ENCODE measurements around the gene FRMPD2.
"Not testable (repeated sequence)": the region's sequence is repeated elsewhere in the genome, so short reads cannot be mapped to it uniquely, and the experiment has no call there.

FRMPD2 gene

DNA sequence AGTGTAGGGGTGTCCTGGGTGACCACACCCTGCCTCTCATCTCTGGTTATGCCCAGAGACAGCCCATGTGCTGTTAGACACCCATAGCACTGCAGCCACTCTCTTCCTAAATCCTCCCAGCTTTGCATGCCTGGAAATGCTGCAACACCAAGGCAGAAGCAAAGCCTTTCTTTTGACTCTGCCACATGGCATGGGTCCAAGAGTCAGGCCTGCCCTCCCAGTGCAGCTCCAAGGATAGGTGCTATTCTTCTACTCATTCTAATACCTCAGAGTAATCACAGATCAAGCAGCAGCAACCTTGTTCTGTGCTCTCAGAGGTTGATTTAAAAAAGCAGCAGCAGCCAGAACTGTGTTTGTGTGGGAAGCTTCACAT lies 23.4 kb downstream of the FRMPD2 start:
- DNase-seq (ENCODE audit: low spot score): no peak

DNA sequence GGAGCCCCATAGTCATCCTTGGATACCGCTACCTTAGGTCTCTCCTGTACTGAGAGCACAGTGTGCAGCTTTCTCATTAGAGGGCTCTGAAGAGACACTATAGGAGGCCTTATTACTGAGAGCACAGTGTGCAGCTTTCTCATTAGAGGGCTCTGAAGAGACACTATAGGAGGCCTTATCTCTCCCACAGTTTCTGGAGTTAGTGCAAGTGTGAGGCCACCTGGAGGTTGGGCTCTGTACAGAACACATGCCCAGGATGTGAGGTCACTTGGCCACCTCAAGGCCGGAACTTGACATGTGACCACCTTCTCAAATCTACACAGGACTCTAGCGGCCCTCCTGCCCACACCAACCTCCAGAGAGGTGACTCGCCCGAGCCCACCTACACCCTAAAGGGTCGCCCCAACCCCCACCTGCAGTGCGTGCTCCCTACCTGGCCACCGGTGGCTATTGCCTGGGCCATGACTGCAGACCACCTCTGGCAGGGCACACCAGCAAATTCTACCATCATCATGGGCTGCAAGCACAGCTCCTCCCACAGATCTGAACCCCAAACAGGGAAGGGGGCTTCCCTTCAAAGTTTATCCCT lies 24.6 kb downstream of the FRMPD2 start:
- DNase-seq (ENCODE audit: low spot score): no peak

DNA sequence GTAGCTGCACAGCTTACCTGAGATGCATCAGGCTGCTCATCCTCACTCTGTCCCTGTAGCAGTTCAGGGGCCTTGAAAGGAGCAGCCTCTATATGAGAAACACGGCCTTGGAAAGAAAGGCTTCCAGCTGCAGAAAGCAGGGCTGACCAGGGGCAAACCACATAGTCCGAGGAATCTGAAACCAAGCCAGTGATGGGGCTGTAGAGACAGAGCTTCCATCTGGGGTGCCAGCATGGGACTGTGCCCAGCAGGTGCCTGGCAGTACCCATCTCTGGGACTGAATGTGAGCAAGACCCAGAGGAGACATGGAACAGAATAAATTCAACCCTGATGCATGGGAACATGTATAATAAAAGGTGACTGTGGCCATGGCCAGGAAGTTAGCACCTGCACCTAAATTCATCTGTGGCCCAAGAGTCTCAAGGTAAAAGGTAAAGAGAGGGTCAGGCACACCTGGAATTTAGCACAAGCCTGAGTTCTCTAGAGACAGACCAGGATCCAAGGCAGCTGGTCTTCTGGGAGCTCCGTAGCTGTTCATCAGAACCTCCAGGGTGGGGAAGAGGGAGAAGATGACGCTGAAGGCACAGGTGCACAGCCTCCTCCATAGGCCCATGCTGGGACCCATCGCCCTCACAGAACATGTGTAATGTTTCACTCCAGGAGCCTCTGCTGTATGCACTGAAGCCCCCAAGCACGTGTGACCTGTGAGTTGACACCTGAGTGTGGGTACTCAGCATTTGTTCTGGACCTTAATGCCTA lies 25.3 kb downstream of the FRMPD2 start:
- DNase-seq (ENCODE audit: low spot score): no peak

DNA sequence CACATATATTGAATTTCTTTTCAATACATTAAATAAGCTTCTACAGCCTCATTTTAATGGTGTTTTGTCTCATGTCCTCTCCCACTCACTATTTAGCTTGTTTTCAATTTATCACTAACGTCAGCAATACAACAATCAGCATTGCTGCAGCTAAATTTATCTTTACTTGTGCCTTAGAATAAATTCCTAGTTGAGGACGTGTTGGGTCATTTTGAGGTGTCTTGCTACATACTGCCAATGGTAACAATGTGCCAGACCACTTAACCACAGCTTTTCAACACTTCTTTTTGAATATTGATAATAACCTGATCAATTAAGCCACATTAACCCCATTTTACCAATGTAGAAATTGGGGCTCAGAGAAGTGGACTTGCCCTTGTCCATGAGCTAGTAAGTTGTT lies 26.0 kb downstream of the FRMPD2 start:
- DNase-seq (ENCODE audit: low spot score): no peak

DNA sequence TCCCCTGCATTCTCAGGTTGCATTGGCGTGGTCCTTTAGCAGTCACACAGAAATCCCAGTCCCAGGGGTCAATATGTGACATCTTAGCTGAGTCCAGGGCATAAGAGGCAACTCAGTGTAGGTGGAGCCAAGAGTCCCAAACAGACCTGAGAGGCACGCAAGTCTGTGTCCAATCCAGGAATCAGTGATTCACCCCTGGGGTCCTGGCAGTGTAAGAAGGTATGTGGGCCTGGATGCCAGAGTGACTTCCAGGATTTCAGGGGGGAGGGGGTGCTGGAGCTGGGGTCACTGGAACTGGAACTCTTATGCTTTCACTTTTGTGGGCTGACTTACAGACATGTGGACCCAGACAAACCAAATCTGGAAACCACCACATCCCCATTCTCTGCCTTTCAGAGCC lies 26.8 kb downstream of the FRMPD2 start:
- DNase-seq (ENCODE audit: low spot score): peak; percentile 30

DNA sequence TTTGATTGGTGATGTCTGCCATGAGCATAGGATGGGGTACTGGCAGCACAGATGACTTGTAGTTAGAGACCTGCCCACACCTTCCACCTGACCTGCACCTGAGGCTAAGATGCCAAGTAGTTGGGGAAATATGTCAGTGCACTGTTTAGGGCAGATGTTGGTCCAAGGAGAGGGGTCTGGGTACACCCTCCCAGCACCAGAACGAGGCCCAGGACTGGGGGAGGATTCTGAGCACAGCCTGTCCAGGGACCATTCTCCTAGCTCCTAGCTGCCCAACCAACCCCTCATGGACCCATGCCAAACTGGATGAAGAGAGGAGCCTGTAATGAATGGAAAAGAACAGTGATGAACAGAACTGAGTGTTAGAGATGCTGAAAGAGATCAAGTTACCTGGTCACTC lies 28.0 kb downstream of the FRMPD2 start:
- no peak for DNase-seq (ENCODE audit: low spot score)

DNA sequence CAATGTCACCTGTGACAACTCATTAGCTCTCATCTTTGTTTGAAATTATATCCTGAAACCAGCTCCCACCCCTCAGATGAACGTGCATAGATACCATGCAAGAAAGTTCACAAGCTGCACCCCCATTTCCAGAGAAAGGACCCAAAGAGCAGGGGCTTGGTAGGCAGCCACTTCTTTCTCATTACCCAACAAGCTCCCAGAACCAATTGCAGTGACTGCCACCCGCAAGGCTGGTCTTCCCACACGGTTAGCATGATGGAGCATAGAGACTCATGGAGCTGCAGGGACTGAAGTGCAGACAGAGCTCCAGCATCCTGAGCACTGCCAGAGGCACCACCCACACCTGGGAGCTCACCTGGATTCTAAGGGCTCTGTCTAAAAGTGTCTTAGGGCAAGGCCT lies 28.5 kb downstream of the FRMPD2 start:
- no peak for DNase-seq (ENCODE audit: low spot score)

DNA sequence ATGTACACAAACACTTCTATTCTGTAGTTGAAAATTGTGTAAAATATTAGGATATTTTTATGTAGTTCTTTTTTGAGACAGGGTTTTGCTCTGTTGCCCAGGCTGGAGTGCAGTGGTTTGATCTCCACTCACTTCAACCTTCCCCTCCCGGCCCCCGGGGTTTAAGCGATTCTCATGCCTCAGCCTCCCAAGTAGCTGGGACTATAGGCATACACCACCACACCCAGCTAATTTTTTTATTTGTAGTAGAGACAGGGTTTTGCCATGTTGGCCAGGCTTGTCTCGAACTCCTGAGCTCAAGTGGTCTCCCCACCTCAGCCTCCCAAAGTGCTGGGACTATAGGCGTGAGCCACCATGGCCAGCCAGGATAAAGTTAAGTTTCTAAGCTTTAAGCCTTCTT lies 30.6 kb downstream of the FRMPD2 start:
- not testable (repeated sequence) for DNase-seq (ENCODE audit: low spot score)

DNA sequence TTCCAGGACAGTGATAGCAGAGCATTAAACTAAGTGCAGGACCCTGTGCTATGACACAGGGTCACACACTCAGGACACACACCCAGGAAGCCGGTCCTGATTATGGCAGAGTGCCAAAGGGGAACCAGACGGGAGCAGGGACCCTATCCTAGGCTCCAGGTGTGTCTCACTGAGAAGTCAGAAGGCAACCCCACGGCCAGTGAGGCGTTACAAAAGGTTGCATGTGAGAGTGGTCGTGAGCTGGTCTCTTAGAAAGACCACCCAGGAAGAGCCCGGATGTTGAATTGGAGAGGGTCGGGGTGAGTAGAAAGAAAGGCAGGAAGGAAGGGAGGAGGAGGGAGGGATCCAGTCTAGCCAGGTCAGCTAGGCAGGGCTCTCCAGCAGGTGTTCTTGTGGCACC lies 31.0 kb downstream of the FRMPD2 start:
- no peak for DNase-seq (ENCODE audit: low spot score)

DNA sequence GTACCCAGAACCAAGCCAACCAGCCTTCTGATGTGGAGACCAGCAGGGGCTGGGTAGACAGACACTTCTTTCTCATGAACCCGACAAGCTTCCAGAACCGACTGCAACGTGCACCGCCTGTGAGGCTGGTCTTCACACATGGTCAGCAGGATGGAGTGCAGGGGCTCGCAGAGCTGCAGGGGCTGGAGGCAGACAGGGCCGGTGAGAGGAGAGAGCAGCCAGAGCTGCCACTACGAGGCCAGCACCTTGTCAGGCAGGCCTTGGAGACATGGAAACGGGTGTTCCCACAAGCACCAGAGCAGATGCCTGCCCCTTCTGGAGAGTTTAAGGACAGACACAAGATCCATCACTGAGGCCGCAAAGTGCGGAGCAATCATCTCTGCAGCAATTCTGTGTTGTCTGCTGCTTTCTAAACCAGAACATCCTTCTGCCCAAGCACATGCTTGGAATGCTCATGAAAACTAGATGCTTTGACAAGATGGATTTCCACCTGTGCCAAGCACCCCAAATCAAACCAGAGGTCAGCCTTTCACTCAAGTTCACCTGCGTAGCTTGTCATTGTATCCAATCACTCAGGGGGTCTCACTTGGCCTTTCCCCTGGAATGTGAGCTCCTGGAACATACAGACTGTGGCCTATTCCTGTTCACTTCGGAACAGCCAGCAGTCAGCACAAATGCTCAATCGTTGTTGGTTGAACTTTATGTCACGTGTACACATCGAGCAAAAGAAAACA lies 32.2 kb downstream of the FRMPD2 start:
- DNase-seq (ENCODE audit: low spot score): no peak

DNA sequence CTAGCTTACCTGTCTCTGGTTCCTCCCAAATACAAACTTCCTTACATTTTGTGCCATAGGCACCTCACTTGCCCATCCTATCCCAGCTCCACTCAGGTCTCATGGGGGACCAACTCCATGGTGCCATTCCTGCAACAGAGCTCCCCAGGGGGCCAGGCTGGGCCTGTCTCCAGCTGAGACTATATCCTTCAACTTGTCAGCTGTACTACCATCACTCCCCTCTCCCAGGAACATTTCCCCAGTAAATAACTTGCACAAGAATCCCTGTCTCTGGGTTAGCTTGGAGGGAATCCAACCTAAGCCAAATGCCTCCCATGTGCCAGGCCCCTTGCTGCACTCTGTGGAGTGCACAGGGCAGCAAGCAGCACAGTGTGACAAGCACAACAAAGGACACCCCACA lies 33.2 kb downstream of the FRMPD2 start:
- no peak for DNase-seq (ENCODE audit: low spot score)

DNA sequence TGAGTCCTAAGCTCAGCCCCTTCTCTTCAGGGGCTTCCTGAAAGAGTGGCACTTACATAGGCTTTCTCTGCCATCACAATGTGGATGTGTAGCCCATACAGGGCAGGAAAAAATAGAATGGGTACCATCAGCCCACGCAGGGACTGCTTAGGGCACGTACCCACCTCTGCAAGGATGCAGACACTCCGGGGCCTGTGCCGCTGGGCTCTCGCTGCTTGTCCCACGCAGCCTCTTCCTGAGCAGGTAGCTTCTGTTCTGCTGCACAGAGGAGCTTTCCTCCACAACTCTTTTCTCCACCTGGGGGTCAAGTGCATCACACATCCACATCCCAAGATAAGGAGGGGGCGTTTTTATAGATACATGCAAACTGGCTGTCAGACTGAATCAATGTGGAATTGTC lies 34.3 kb downstream of the FRMPD2 start:
- DNase-seq (ENCODE audit: low spot score): no peak

DNA sequence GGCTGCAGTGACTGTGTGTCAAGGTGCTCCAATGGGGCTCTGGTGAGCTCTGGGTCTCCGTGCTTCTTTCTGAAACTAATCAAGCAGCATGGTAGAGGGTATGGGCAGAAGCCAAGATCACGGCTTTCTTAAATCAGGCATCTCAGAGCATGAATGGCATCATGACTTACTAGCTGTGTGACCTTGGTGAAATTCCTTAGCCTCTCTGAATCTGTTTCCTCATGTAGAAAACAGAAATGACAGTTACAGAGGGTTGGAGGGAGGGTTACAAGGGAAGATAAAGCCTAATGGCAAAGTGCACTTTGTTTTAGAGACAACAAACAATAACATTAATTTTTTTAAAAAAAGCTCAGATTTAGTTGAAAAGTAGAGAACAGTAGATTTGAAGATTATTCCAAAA lies 34.9 kb downstream of the FRMPD2 start:
- no peak for DNase-seq (ENCODE audit: low spot score)

DNA sequence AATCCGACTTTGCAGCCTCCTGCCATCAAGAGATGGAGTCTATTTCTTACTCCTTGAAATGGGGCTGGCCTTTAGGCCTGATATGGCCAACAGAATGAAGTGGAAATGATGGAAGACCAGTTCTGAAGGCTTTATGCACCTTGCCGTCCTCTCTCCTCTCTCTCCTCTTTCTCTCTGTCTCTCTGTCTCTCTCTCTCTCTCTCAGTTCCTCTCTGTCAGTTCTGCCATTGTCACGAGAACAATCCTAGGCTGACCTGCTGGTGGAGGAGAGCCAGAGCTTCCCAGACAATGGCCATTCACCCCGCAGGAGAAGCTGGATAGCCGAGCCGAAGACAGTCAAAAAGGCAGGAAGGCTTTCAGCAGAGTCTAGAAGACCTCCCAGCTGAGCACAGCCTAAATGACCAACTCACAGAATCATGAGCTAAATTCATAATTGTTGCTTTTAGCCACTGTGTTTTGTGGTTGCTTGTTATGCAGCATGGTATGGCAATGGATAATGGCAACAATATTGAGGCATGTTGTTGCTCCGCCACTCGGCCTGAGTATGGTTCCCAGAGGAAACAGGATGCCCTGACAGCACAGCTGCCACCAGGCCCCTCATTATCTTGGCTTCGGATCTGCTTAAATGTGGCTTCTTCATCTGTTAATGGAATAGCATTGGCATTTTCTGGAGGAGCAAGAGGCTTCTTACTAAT lies 35.5 kb downstream of the FRMPD2 start:
- DNase-seq (ENCODE audit: low spot score): no peak

DNA sequence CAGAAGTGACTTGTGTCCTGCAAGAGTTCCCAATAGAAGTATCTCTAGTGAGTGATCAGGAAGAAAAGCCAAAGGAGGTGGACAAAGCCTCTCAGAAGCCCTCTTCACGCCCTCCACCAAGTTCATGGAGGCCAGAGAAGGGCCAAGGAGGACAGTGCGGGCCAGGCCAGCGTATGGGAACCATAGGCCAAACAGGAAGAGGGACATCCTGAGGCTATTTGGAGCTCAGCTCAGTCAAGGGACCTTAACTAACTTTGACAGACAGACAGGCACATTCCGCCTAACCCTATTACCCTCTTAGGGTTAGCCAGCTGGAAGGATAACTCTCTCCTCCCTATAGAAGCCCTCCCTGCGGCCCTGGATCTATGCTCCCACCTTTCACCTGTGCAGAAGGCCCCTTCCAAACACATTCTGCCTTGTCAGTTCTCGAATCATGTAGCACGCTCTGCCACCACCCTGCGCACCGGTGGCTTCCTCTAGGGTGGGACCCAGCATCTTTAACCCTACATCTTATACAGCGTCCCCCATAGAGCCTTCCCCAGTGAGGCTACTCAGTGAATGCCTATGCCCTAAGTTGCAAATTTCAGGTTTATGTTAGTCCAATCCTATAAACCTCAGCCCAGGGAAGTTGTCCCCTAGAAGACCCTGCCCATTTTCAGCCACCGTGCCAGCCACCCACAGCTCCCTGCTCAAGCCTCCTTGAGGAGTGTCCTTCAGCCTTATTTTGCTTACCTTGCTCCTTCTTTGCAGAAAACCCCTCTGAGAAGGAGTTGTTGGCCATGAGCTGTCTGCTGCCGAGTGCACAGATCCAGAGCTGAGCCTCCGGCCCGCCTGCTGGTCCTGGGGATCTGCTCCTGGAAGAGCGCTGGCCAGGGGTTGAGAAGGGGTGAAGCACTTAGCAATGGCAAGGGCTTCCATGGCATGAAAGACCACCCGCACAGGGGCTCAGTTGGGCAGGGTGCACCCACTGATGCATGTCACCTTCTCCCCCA lies 36.9 kb downstream of the FRMPD2 start:
- no peak for DNase-seq (ENCODE audit: low spot score)

DNA sequence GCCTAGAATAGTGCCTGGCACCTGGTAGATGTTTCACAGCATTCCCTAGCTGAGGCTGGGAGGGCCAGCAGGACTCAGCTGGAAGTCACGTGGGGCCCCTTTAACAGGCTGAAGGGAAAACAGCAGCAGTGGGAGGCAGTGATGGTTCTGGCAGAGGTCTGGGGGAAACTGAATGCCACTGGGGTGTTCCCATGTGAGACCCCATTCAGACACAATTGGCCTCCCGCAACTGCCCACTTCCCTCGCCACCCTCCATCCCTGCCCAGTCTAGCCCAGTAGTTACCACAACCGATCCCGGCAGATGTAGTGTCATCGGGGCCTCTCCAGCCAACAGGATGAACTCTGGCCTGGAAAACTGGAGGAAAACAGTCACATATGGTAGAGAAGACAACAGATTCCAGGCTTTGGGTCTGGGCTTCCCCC lies 38.3 kb downstream of the FRMPD2 start:
- DNase-seq (ENCODE audit: low spot score): no peak

DNA sequence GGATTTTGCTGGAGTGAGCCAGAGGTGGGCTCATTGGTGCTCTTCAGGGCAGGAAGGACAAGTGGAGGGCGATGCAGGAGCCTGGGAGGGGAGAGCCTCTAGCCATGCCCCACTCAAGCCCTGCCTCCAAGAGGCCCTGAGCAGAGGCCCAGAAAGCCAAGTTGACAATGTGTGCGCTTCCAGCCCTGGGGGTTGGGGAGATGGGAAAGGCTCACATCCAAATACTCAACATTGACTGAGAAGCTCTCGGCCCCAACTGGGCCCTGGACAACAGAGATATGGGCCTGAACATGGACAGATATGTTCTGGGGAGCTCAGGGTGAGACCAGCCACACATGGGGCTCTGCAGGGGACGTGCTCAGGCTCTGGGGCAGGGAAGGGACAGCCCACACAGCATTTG lies 39.0 kb downstream of the FRMPD2 start:
- DNase-seq (ENCODE audit: low spot score): no peak

DNA sequence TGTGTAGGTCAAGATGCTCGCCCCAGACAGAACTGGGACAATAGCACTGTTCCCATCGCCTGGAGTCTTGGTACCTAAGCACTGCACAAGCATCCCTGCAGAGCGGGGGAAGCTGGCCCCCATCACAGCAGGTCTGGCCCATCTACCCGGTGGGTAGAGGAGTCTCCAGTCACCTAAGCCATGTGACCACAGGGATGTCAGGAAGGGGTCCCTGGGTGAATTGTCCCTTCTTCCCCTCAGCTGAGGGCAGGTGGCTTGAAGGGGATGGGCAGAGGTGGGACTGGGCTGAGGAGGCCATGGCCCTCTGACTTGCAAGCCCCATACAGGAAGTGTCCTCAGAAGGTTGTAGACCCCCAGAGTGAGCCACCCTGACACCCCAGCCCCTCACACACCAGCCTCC lies 39.7 kb downstream of the FRMPD2 start:
- DNase-seq (ENCODE audit: low spot score): no peak

DNA sequence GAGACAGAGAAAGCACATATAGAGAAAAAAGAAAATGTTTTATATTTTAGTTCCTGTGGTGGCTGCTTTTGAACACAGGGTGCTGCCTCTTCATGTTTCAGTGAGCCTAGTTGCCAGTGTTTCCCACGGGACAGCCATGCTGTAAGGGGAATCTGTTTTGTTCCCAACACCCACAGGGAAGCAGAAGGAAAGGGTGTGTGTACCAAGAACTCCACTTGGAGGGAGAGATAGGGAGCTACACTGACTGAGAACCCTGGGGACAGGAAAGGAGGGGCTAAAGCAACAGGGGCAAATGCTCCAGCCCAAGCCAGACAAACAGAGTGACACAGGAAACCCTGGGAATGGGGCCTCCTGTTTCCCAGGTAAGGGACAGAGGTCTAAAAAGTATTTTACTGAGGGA lies 40.2 kb downstream of the FRMPD2 start:
- DNase-seq (ENCODE audit: low spot score): no peak

DNA sequence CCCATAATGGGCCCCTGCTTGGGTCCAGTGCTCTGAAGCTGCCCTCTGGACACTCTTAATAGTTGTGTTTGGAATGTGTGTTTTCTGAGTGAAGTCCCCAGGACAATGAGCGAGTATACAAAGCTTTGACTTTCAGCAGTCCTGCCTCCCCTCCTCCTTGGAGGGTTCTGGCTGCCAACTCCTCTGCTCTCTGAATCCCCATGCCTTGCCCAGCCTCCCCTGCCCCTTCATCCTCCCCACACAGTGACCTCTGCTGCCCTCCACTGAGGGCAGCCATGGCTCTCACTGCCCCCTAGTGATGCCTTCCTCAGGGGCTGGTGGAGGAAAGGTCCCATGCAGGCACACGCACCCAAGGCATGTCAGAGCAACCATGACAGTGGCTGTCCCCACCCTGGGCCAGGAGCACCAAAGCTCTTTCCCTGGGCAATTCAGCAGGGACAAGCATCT lies 40.9 kb downstream of the FRMPD2 start:
- no peak for DNase-seq (ENCODE audit: low spot score)

DNA sequence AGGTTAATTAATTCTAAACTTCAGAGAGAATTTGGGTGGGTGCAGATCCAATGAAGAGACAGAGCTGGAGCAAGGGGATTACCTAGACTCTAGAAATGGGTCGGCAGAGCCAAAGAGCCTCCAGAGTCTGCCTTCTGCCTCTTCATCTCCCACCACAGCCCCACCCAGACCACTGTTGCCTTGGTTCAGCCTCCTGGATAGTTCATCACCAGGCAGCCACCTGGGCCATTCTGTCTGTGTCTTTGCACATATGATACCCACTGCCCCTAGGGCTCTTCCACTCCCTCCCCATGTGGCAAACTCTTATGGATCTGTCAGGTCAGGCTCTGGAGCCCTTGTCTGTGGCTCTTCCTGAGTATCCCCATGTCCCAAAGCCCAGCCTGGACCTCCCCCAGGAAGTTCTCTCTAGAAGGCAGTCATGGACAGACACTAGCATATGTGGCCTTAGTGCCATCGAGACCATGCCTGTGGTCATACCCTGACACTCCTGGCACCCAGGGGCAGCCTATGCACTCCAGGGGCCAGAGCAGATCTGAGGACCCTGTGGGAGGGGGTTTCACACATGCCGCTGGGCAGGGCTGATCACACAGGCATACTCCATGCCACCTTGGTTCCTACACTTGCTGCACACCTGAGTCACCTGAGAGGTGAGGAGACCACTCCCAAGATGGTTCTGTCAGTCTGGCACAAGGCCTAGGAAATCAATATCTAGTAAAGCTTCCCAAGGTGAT lies 41.6 kb downstream of the FRMPD2 start:
- no peak for DNase-seq (ENCODE audit: low spot score)
